Hepatocyte (in vitro differentiated cells): ENCODE measurements around the gene GATA6. TPM values are rescaled to one million over a fixed set of nuclear protein-coding genes. Genes with fewer than 3 reads are reported as not detected.
"Not testable (repeated sequence)": the region's sequence is repeated elsewhere in the genome, so short reads cannot be mapped to it uniquely, and the experiment has no call there.

Source experiments
- DNase-seq: peaks from one replicate; pipeline ENCODE4 v3.0.0-alpha.2; 2016; ENCODE audit warnings: low spot score
- H2AFZ ChIP-seq: fragments of 200-600 bp; sonication (generic); 2 replicates; pipeline ENCODE4 v1.6.0; 2016; ENCODE audit warnings: antibody characterized with exemption, mild to moderate bottlenecking
- H3K27ac ChIP-seq: fragments of 200-600 bp; sonication (generic); 2 replicates; pipeline ENCODE4 v1.5.1; 2016; ENCODE audit warnings: mild to moderate bottlenecking
- H3K27me3 ChIP-seq: fragments of 200-600 bp; sonication (generic); 2 replicates; pipeline ENCODE4 v1.6.1; 2016
- H3K36me3 ChIP-seq: fragments of 200-600 bp; sonication (generic); replicated peaks from 2 replicates; pipeline ENCODE4 v1.5.1; 2016; ENCODE audit warnings: low read depth; ENCODE audit not compliant: insufficient read depth
- H3K4me1 ChIP-seq: fragments of 200-600 bp; sonication (generic); 2 replicates; pipeline ENCODE4 v1.5.1; 2016; ENCODE audit warnings: mild to moderate bottlenecking, moderate library complexity; ENCODE audit not compliant: insufficient read depth
- H3K4me2 ChIP-seq: fragments of 200-600 bp; sonication (generic); 2 replicates; pipeline ENCODE4 v1.6.0; 2016
- H3K4me3 ChIP-seq: fragments of 200-600 bp; sonication (generic); 2 replicates; pipeline ENCODE4 v1.5.1; 2016; ENCODE audit warnings: mild to moderate bottlenecking
- H3K79me2 ChIP-seq: fragments of 200-600 bp; sonication (generic); 2 replicates; pipeline ENCODE4 v1.6.0; 2017; ENCODE audit warnings: mild to moderate bottlenecking
- H3K9me2 ChIP-seq: fragments of 200-600 bp; sonication (generic); replicated peaks from 2 replicates; pipeline ENCODE4 v1.6.0; 2017; ENCODE audit warnings: mild to moderate bottlenecking; ENCODE audit not compliant: insufficient read depth
- H3K9me3 ChIP-seq: fragments of 200-600 bp; sonication (generic); 2 replicates; pipeline ENCODE4 v1.5.1; 2016; ENCODE audit warnings: low read depth, mild to moderate bottlenecking
- H4K20me1 ChIP-seq: fragments of 200-600 bp; sonication (generic); 2 replicates; pipeline ENCODE4 v1.6.0; 2016; ENCODE audit warnings: mild to moderate bottlenecking; ENCODE audit not compliant: insufficient read depth, poor library complexity, severe bottlenecking
- CTCF ChIP-seq: fragments of 200-600 bp; sonication (generic); IDR thresholded peaks from 2 replicates; pipeline ENCODE4 v1.5.1; 2016; ENCODE audit warnings: antibody characterized with exemption, mild to moderate bottlenecking; ENCODE audit not compliant: poor library complexity
- EZH2 ChIP-seq: fragments of 200-600 bp; sonication (generic); IDR thresholded peaks from 2 replicates; pipeline ENCODE4 v1.6.1; 2016; ENCODE audit warnings: antibody characterized with exemption, mild to moderate bottlenecking, borderline replicate concordance
- EZH2phosphoT487 ChIP-seq: fragments of 200-600 bp; sonication (generic); IDR thresholded peaks from one replicate; pipeline ENCODE4 v1.6.1; 2018; ENCODE audit warnings: antibody characterized with exemption, mild to moderate bottlenecking, low read depth, moderate library complexity; ENCODE audit not compliant: unreplicated experiment, severe bottlenecking
- WGBS: methylation state at CpG from one replicate; pipeline ENCODE4 v1.1.6; 2016; ENCODE audit warnings: low lambda C conversion rate; ENCODE audit errors: missing lambda C conversion rate; 5-methylcytosine and 5-hydroxymethylcytosine counted together
- polyA plus RNA-seq: library from polyadenylated mRNA; unstranded; fragments of >200 nt; fragmentation: Nextera tagmentation; extraction: Ambion mirVana; gene quantifications from 2 replicates; pipeline ENCODE4 v1.2.1, GENCODE V29; 2016
- total RNA-seq: library from RNA; depleted of rRNA; stranded (reverse); fragments of >200 nt; gene quantifications from 2 replicates; pipeline ENCODE4 v1.2.3, GENCODE V29; 2014

GATA6 gene
- total and polyA plus RNA-seq, 2 experiments from 2014 or later: 125 to 128 TPM

GRCh38 chr18:22219568-22220355, 50.4 kb downstream of the GATA6 start:
- no peak for TF ChIP-seq CTCF
- no peak for TF ChIP-seq EZH2phosphoT487
- TF ChIP-seq EZH2: no peak
- no peaks in the 10 kb centered on the region for H3K9me3 ChIP-seq
- H3K27ac ChIP-seq: no peak overlapping the region
- no peaks in the 10 kb centered on the region for H3K79me2 ChIP-seq
- H3K27me3 ChIP-seq: no peaks in the 10 kb centered on the region
- DNase-seq: no peak
- no peaks in the 10 kb centered on the region for H3K9me2 ChIP-seq
- H3K4me2 ChIP-seq: no peak overlapping the region
- no peak overlapping the region for H3K4me3 ChIP-seq
- H2AFZ ChIP-seq: no peak overlapping the region
- 90% methylated on average over 11 of the region's 11 CpGs for whole genome bisulfite sequencing
- no peaks in the 10 kb centered on the region for H4K20me1 ChIP-seq
- peaks cover 5% of the 10 kb centered on the region for H3K4me1 ChIP-seq
- H3K36me3 ChIP-seq: no peaks in the 10 kb centered on the region

- not testable (repeated sequence) for H3K36me3 ChIP-seq, H3K4me1 ChIP-seq, H3K9me3 ChIP-seq, H3K27ac ChIP-seq, H3K4me3 ChIP-seq, H2AFZ ChIP-seq, H4K20me1 ChIP-seq, H3K4me2 ChIP-seq, DNase-seq, H3K27me3 ChIP-seq, H3K79me2 ChIP-seq, H3K9me2 ChIP-seq
These were observed 51.2 kb downstream of the GATA6 start for GRCh38 chr18:22220585-22220984.

- no peak overlapping the region for H2AFZ ChIP-seq
- peaks cover 5% of the 10 kb centered on the region for H3K4me1 ChIP-seq
- no peaks in the 10 kb centered on the region for H3K36me3 ChIP-seq
- DNase-seq: no peak
- TF ChIP-seq EZH2phosphoT487 (no peak), EZH2 (no peak), CTCF (no peak)
- no peaks in the 10 kb centered on the region for H4K20me1 ChIP-seq
- no peaks in the 10 kb centered on the region for H3K79me2 ChIP-seq
- WGBS: 82% methylated on average over 3 of the region's 3 CpGs
- no peaks in the 10 kb centered on the region for H3K9me2 ChIP-seq
- no peaks in the 10 kb centered on the region for H3K27me3 ChIP-seq
- no peak overlapping the region for H3K4me3 ChIP-seq
- no peak overlapping the region for H3K27ac ChIP-seq
- no peak overlapping the region for H3K4me2 ChIP-seq
- H3K9me3 ChIP-seq: no peaks in the 10 kb centered on the region
These were observed 52.0 kb downstream of the GATA6 start for GRCh38 chr18:22221350-22221749.

- peaks cover 5% of the 10 kb centered on the region for H3K4me1 ChIP-seq
- WGBS: 48% methylated on average over 13 of the region's 13 CpGs
- no peak for TF ChIP-seq EZH2phosphoT487
- H3K4me3 ChIP-seq: no peak overlapping the region
- H3K79me2 ChIP-seq: no peaks in the 10 kb centered on the region
- H3K9me2 ChIP-seq: no peaks in the 10 kb centered on the region
- no peaks in the 10 kb centered on the region for H3K27me3 ChIP-seq
- no peak overlapping the region for H2AFZ ChIP-seq
- H3K4me2 ChIP-seq: no peak overlapping the region
- no peaks in the 10 kb centered on the region for H4K20me1 ChIP-seq
- DNase-seq: peak; percentile 94
- H3K36me3 ChIP-seq: no peaks in the 10 kb centered on the region
- peak overlapping the region; percentile 81 for H3K27ac ChIP-seq
- no peaks in the 10 kb centered on the region for H3K9me3 ChIP-seq
These were observed 54.0 kb downstream of the GATA6 start for GRCh38 chr18:22223254-22223964.
